Measurements from ENCODE around the gene SPRR1B.
A peak's percentile ranks its signal among the peaks of the same experiment; 100 is the strongest.

The SPRR1B gene

DNA sequence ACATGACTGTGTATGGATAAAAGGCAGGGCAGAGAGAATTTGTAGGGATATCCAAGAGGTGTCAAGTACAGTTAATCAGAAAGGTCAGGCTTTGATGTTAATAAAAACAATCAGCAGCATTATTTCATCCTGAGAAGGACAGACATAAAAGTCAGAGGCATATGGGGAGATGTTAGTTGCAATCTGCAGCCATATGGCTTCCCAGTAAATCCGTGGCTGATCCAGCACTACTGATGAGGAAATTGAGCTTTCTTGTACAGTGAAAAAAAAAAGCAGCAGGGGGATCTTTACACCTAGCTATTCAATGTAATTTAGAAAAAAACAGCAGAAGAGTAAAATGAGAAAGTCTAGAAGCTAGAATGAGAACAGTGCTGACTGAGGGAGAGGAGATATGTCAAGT lies 2.2 kb upstream of the SPRR1B start:
- H3K27me3 ChIP-seq (ENCODE audit: insufficient read depth, low read depth, severe bottlenecking): no peaks in the 10 kb centered on the region

DNA sequence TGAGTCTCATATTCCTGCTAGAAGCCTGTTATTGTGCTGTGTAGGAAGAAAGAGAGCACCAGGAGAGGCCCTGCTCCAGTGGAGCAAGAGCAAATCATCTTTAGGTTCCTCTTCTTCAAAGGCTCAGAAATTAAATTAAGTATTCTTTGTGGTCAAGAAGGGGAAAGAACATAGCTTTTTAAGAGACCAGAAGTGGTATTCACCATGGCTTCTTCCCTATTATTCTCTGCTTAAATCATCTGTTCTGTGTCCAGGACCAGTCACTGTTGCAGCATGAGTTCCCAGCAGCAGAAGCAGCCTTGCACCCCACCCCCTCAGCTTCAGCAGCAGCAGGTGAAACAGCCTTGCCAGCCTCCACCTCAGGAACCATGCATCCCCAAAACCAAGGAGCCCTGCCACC lies 1.1 kb downstream of the SPRR1B start:
- no peak overlapping the region for H3K27ac ChIP-seq
- H3K9me3 ChIP-seq (ENCODE audit: severe bottlenecking): peaks cover 8% of the 10 kb centered on the region
- H3K36me3 ChIP-seq: no peaks in the 10 kb centered on the region
- TF ChIP-seq, protein P1, sequence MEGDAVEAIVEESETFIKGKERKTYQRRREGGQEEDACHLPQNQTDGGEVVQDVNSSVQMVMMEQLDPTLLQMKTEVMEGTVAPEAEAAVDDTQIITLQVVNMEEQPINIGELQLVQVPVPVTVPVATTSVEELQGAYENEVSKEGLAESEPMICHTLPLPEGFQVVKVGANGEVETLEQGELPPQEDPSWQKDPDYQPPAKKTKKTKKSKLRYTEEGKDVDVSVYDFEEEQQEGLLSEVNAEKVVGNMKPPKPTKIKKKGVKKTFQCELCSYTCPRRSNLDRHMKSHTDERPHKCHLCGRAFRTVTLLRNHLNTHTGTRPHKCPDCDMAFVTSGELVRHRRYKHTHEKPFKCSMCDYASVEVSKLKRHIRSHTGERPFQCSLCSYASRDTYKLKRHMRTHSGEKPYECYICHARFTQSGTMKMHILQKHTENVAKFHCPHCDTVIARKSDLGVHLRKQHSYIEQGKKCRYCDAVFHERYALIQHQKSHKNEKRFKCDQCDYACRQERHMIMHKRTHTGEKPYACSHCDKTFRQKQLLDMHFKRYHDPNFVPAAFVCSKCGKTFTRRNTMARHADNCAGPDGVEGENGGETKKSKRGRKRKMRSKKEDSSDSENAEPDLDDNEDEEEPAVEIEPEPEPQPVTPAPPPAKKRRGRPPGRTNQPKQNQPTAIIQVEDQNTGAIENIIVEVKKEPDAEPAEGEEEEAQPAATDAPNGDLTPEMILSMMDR (IDR thresholded peaks at IDR 0.05; ENCODE audit: low read depth, low read length): no peak
- no peak for DNase-seq
- H3K4me3 ChIP-seq (ENCODE audit: low read depth, low read length): no peak overlapping the region
- no peaks in the 10 kb centered on the region for H3K27me3 ChIP-seq (ENCODE audit: insufficient read depth, low read depth, severe bottlenecking)

More for the DNA sequence above, 2.2 kb upstream of the SPRR1B start:
- Histone ChIP-seq H3K27ac (peak overlapping the region; percentile 86), H3K9me3 (ENCODE audit: severe bottlenecking) (peaks cover 8% of the 10 kb centered on the region), H3K4me3 (ENCODE audit: low read depth, low read length) (no peak overlapping the region), H3K36me3 (no peaks in the 10 kb centered on the region)
- TF ChIP-seq, protein P1 (IDR thresholded peaks at IDR 0.05; ENCODE audit: low read depth, low read length): no peak
- DNase-seq: peak; percentile 90

DNA sequence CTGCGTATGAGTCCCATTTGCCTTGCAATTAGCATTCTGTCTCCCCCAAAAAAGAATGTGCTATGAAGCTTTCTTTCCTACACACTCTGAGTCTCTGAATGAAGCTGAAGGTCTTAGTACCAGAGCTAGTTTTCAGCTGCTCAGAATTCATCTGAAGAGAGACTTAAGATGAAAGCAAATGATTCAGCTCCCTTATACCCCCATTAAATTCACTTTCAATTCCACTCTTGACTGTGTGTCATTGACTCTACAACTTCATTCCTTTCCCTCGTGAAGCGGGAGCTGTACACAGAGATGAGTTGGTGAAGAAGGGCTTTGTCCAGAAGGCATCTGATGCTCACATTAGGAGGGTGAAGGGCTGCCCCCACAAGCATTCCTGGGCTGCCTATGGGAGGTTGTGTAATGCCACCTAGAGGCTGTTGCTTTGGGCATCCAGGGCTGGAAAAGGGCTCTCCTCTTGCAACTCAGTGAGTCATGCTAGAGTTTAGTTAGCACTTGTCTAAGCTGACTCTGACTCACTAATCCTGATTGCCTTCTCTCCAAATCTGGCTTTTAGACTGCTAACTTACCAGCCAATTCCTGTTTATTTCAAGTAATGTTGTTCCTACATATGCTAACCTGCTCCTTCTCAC lies 1.8 kb downstream of the SPRR1B start:
- Histone ChIP-seq H3K4me3 (ENCODE audit: low read depth, low read length) (no peak overlapping the region), H3K36me3 (no peaks in the 10 kb centered on the region), H3K9me3 (ENCODE audit: severe bottlenecking) (peaks cover 8% of the 10 kb centered on the region), H3K27me3 (ENCODE audit: insufficient read depth, low read depth, severe bottlenecking) (no peaks in the 10 kb centered on the region), H3K27ac (no peak overlapping the region)
- TF ChIP-seq, protein P1 (IDR thresholded peaks at IDR 0.05; ENCODE audit: low read depth, low read length): peak; percentile 97
- DNase-seq: peak; percentile 97

DNA sequence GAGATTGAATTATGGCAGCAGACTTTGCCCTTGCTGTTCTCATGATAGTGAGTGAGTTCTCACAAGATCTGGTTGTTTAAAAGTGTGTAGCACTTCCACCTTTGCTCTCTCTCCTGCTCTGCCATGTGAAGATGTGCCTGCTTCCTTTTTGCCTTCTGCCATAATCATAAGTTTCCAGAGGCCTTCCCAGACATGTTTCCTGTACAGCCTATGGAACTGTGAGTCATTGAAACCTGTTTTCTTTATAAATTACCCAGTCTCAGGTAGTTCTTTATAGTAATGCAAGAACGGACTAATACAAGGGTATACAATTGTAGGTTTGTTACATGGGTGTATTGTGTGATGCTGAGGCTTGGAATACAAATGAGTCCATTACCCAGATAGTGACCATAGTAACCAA lies 4.2 kb downstream of the SPRR1B start:
- no peak overlapping the region for H3K4me3 ChIP-seq (ENCODE audit: low read depth, low read length)
- H3K36me3 ChIP-seq: no peaks in the 10 kb centered on the region
- H3K27me3 ChIP-seq (ENCODE audit: insufficient read depth, low read depth, severe bottlenecking): no peaks in the 10 kb centered on the region
- no peaks in the 10 kb centered on the region for H3K9me3 ChIP-seq (ENCODE audit: severe bottlenecking)
- TF ChIP-seq, protein P1 (IDR thresholded peaks at IDR 0.05; ENCODE audit: low read depth, low read length): no peak
- no peak overlapping the region for H3K27ac ChIP-seq
- DNase-seq: no peak

DNA sequence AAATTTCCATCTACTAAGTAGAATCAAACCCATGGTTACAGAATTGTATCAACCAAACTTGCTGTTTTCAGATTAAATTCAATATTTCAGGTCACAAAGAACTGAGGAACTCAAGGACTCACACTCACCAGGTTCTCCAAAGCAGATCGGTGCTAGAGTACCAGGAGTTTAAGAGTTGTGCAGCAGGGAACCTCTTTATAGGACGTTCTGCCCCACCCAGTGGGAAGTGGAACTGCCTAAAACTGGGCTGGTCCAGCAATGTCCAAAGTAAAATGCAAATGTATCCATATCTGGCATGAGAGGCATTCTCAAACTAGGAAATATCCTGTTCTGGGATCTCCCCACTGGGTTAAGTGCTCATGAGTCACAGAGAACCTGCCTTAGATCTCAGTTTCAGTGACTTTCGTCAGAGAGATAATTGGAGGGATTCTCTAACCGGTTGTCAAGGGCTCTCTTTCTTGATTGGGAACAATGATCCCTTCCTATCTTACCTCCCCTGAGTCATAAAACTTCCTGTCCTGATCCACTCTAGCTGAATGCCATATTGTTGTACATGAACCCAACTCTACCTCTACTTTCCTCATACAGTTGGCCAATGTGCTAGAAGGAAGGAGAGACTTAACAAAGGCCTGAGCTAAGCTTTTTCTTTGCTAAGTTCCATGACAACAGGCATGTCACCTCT lies 10.1 kb downstream of the SPRR1B start, which contains the start of gene SPRR2D:
TSS of gene SPRR2D (minus strand) at position 171 of the 682 bp plus-strand sequence. CDS start 774 bp downstream, outside the sequence.
- Histone ChIP-seq H3K27me3 (ENCODE audit: insufficient read depth, low read depth, severe bottlenecking) (no peaks in the 10 kb centered on the region), H3K9me3 (ENCODE audit: severe bottlenecking) (no peaks in the 10 kb centered on the region), H3K4me3 (ENCODE audit: low read depth, low read length) (no peak within 1 kb of the TSS), H3K27ac (no peak within 1 kb of the TSS), H3K36me3 (no peaks in the 10 kb centered on the region)
- no peak for DNase-seq
- TF ChIP-seq, protein P1 (IDR thresholded peaks at IDR 0.05; ENCODE audit: low read depth, low read length): no peak

All from WERI-Rb-1 (cell line).